GM12878 (cell line): ENCODE measurements around the gene RDH12. TPM values are rescaled to one million over a fixed set of nuclear protein-coding genes. Genes with fewer than 3 reads are reported as not detected.
A peak's percentile ranks its signal among the peaks of the same experiment; 100 is the strongest.

ENCODE experiments used
- ATF3 ChIP-seq: IDR thresholded peaks from 2 replicates; pipeline ENCODE4 v1.6.1; 2011; ENCODE audit warnings: low read depth, mild to moderate bottlenecking, low read length, moderate library complexity, borderline replicate concordance; ENCODE audit errors: extremely low read depth
- BHLHE40 ChIP-seq, 2 experiments: fragments of 450-650 bp in 1 of 2; IDR thresholded peaks; 2 replicates each; pipeline ENCODE4 v1.6.1; 2011 to 2017; ENCODE audit warnings: low read depth in 2 of 2, borderline replicate concordance in 1 of 2, improper control_type of control experiment in 1 of 2, low read length in 1 of 2, mild to moderate bottlenecking in 1 of 2
- BMI1 ChIP-seq: fragments of 450-650 bp; IDR thresholded peaks from 2 replicates; pipeline ENCODE4 v1.6.1; 2016; ENCODE audit warnings: mild to moderate bottlenecking, moderate library complexity, borderline replicate concordance
- HCFC1 ChIP-seq: fragments of 150-350 bp; IDR thresholded peaks from 2 replicates; pipeline ENCODE4 v1.6.1; 2014; ENCODE audit warnings: low read length
- HDAC2 ChIP-seq: fragments of 200-600 bp; sonication (generic); IDR thresholded peaks from 2 replicates; pipeline ENCODE4 v1.6.1; 2017
- IKZF2 ChIP-seq, 2 experiments: fragments of 450-650 bp; IDR thresholded peaks; 2 replicates each; pipeline ENCODE4 v1.6.1; 2017; ENCODE audit warnings: mild to moderate bottlenecking in 2 of 2, moderate library complexity in 2 of 2
- KDM1A ChIP-seq: fragments of 200-600 bp; sonication (generic); IDR thresholded peaks from 2 replicates; pipeline ENCODE4 v1.6.1; 2016; ENCODE audit warnings: borderline replicate concordance
- LARP7 ChIP-seq: fragments of 450-650 bp; IDR thresholded peaks from 2 replicates; pipeline ENCODE4 v1.6.1; 2017; ENCODE audit warnings: mild to moderate bottlenecking
- MTA2 ChIP-seq: fragments of 450-650 bp; IDR thresholded peaks from 2 replicates; pipeline ENCODE4 v1.6.1; 2016; ENCODE audit warnings: low read depth, mild to moderate bottlenecking, moderate library complexity
- NFXL1 ChIP-seq: fragments of 450-650 bp; IDR thresholded peaks from 2 replicates; pipeline ENCODE4 v1.6.1; 2017; ENCODE audit warnings: antibody characterized with exemption, mild to moderate bottlenecking, borderline replicate concordance
- PML ChIP-seq: IDR thresholded peaks from 2 replicates; pipeline ENCODE4 v1.6.1; 2012; ENCODE audit warnings: low read length, inconsistent platforms
- POLR2AphosphoS2 ChIP-seq: IDR thresholded peaks from 2 replicates; pipeline ENCODE4 v1.6.1; 2011; ENCODE audit warnings: low read depth, mild to moderate bottlenecking, low read length, improper control_type of control experiment, moderate library complexity
- POLR2AphosphoS5 ChIP-seq: IDR thresholded peaks from 2 replicates; pipeline ENCODE4 v1.6.1; 2011; ENCODE audit warnings: mild to moderate bottlenecking, low read length, inconsistent platforms
- SIN3A ChIP-seq: IDR thresholded peaks from 2 replicates; pipeline ENCODE4 v1.6.1; 2012; ENCODE audit warnings: low read depth, low read length, improper control_type of control experiment
- SMAD1 ChIP-seq: fragments of 450-650 bp; IDR thresholded peaks from 2 replicates; pipeline ENCODE4 v1.6.1; 2018; ENCODE audit warnings: mild to moderate bottlenecking, low read depth; ENCODE audit not compliant: partially characterized antibody
- TAF1 ChIP-seq: IDR thresholded peaks from 2 replicates; pipeline ENCODE4 v1.6.1; 2011; ENCODE audit warnings: mild to moderate bottlenecking, low read depth, low read length, borderline replicate concordance
- TARDBP ChIP-seq: IDR thresholded peaks from 2 replicates; pipeline ENCODE4 v1.6.1; 2016; ENCODE audit warnings: borderline replicate concordance
- YBX1 ChIP-seq: fragments of 450-650 bp; IDR thresholded peaks from 2 replicates; pipeline ENCODE4 v1.6.1; 2016; ENCODE audit warnings: antibody characterized with exemption
- ZNF24 ChIP-seq: fragments of 450-650 bp; IDR thresholded peaks from 2 replicates; pipeline ENCODE4 v1.6.1; 2017; ENCODE audit warnings: antibody characterized with exemption, mild to moderate bottlenecking
- ZNF622 ChIP-seq: fragments of 450-650 bp; IDR thresholded peaks from 2 replicates; pipeline ENCODE4 v1.6.1; 2017; ENCODE audit warnings: mild to moderate bottlenecking, inconsistent platforms
- polyA plus RNA-seq, 11 experiments: library from polyadenylated mRNA; depleted of rRNA in 4 of 11; unstranded in 6 of 11; stranded (reverse) in 5 of 11; fragments of >200 nt; fragmentation: Nextera tagmentation in 4 of 11; fragmentation: Illumina TruSeq in 1 of 11; extraction: Ambion mirVana in 4 of 11; extraction: Trizol in 1 of 11; gene quantifications; 1 replicate in 1 of 11; 2 replicates in 10 of 11; pipeline versions ENCODE4 v1.2.1 to v1.2.3, GENCODE V29; 2011 to 2016; ENCODE audit warnings: inconsistent platforms in 2 of 11, missing spikeins in 2 of 11, low read depth in 1 of 11
- total RNA-seq, 4 experiments: library from RNA; depleted of rRNA in 3 of 4; stranded (reverse); fragments of >200 nt in 3 of 4; fragmentation: Illumina TruSeq in 1 of 4; extraction: Trizol in 1 of 4; gene quantifications; 2 replicates each; pipeline versions ENCODE4 v1.2.1 to v1.2.3, GENCODE V29; 2013 to 2021
- TF ChIP-seq, protein P1 (sequence below): IDR thresholded peaks from 2 replicates; pipeline ENCODE4 v1.6.1; 2011; ENCODE audit warnings: low read depth, low read length, improper control_type of control experiment, borderline replicate concordance
- TF ChIP-seq, protein P2 (sequence below): fragments of 450-650 bp; IDR thresholded peaks from 2 replicates; pipeline ENCODE4 v1.6.1; 2016; ENCODE audit warnings: mild to moderate bottlenecking, moderate library complexity, borderline replicate concordance
- TF ChIP-seq, protein P3 (sequence below): fragments of 450-650 bp; IDR thresholded peaks from 2 replicates; pipeline ENCODE4 v1.6.1; 2017; ENCODE audit warnings: low read depth, mild to moderate bottlenecking, moderate library complexity

RDH12 gene
- total and polyA plus RNA-seq, 10 of the 15 experiments (the other 5 are each of a cell fraction or from before 2014, with no cell fraction given), result not detected

DNA sequence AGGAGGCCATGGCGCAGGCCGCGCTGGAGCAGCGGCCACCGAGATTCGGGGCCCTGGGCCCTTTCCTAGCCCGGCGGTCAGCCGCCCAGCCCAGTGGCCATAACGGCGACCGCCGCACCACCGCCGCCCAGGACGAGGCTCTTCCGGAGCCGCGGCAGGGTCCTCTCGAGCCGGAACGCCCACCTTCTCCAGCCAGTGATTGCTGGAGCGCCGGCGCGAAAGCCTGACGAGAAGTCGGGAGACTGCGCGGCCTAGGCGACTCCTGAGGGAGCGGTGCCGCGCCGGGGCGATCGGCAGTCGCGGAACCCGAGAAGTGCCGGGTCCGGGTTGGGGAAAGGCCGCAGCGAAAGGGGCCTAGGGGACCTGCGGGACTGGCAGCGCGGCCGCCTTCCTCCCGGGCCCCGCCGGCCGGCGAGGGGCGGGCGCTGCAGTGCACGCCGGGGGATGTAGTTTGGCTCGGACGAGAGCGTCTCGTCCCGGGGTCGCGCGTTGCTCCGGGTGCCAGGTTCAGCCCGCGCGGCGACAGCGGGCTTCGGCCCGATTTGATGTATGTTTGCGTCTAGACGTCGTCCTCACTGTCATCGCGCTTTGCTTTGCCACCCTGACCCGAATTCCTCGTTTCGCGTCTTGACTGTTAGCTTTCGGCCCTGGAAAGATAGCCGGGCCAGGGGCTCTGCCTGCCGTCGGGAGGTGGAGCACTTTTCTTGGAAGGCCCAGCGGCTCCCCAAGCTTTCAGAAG lies 27.0 kb upstream of the RDH12 start, which contains the start of gene VTI1B (continued):
- TF ChIP-seq KDM1A (no peak), BHLHE40 (IDR thresholded peaks at IDR 0.05; ENCODE audit: borderline replicate concordance in 1 of 2, low read depth in 2 of 2, low read length in 1 of 2) (peak in 1 of 2 experiments; percentile 56; a peak in 1 of 4 replicates), ZNF24 (no peak), IKZF2 (IDR thresholded peaks at IDR 0.05) (peak in 1 of 2 experiments; percentile 3; a peak in 1 of 4 replicates), TAF1 (peak; percentile 54; the same call in 1 of the 2 replicates), SMAD1 (no peak), TARDBP (no peak; the same call in 1 of the 2 replicates), PML (peak; percentile 54; the same call in 1 of the 2 replicates), HCFC1 (peak; percentile 95), NFXL1 (no peak), POLR2AphosphoS5 (peak; percentile 86), ATF3 (no peak), SIN3A (no peak; the same call in none of the 2 replicates), HDAC2 (no peak), POLR2AphosphoS2 (peak; percentile 60; the same call in 1 of the 2 replicates), ZNF622 (no peak), YBX1 (no peak), BMI1 (no peak), LARP7 (peak; percentile 100), MTA2 (no peak)
- TF ChIP-seq, protein P1, sequence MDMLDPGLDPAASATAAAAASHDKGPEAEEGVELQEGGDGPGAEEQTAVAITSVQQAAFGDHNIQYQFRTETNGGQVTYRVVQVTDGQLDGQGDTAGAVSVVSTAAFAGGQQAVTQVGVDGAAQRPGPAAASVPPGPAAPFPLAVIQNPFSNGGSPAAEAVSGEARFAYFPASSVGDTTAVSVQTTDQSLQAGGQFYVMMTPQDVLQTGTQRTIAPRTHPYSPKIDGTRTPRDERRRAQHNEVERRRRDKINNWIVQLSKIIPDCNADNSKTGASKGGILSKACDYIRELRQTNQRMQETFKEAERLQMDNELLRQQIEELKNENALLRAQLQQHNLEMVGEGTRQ, result no peak
- TF ChIP-seq, protein P2, sequence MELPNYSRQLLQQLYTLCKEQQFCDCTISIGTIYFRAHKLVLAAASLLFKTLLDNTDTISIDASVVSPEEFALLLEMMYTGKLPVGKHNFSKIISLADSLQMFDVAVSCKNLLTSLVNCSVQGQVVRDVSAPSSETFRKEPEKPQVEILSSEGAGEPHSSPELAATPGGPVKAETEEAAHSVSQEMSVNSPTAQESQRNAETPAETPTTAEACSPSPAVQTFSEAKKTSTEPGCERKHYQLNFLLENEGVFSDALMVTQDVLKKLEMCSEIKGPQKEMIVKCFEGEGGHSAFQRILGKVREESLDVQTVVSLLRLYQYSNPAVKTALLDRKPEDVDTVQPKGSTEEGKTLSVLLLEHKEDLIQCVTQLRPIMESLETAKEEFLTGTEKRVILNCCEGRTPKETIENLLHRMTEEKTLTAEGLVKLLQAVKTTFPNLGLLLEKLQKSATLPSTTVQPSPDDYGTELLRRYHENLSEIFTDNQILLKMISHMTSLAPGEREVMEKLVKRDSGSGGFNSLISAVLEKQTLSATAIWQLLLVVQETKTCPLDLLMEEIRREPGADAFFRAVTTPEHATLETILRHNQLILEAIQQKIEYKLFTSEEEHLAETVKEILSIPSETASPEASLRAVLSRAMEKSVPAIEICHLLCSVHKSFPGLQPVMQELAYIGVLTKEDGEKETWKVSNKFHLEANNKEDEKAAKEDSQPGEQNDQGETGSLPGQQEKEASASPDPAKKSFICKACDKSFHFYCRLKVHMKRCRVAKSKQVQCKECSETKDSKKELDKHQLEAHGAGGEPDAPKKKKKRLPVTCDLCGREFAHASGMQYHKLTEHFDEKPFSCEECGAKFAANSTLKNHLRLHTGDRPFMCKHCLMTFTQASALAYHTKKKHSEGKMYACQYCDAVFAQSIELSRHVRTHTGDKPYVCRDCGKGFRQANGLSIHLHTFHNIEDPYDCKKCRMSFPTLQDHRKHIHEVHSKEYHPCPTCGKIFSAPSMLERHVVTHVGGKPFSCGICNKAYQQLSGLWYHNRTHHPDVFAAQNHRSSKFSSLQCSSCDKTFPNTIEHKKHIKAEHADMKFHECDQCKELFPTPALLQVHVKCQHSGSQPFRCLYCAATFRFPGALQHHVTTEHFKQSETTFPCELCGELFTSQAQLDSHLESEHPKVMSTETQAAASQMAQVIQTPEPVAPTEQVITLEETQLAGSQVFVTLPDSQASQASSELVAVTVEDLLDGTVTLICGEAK, result no peak; the same call in 1 of the 2 replicates
- TF ChIP-seq, protein P3, sequence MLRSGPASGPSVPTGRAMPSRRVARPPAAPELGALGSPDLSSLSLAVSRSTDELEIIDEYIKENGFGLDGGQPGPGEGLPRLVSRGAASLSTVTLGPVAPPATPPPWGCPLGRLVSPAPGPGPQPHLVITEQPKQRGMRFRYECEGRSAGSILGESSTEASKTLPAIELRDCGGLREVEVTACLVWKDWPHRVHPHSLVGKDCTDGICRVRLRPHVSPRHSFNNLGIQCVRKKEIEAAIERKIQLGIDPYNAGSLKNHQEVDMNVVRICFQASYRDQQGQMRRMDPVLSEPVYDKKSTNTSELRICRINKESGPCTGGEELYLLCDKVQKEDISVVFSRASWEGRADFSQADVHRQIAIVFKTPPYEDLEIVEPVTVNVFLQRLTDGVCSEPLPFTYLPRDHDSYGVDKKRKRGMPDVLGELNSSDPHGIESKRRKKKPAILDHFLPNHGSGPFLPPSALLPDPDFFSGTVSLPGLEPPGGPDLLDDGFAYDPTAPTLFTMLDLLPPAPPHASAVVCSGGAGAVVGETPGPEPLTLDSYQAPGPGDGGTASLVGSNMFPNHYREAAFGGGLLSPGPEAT, result peak; percentile 87
